Vagina (tissue), 2 donors: ENCODE data around the gene ABTB1. TPM values are rescaled to one million over a fixed set of nuclear protein-coding genes. Genes with fewer than 3 reads are reported as not detected.

Experiments
- DNase-seq, 2 donors: peaks; one replicate each; pipeline ENCODE4 v3.0.0-alpha.2; 2017; ENCODE audit errors: extremely low spot score in 2 of 2
- H3K27ac ChIP-seq: fragments of 200-600 bp; sonication (generic); one replicate; pipeline ENCODE4 v1.5.1; 2019
- H3K27me3 ChIP-seq: fragments of 200-600 bp; sonication (generic); one replicate; pipeline ENCODE4 v1.5.1; 2019
- H3K36me3 ChIP-seq, 2 donors: fragments of 200-600 bp; sonication (generic); one replicate each; pipeline ENCODE4 v1.5.1; 2017 to 2019
- H3K4me1 ChIP-seq: fragments of 200-600 bp; sonication (generic); one replicate; pipeline ENCODE4 v1.5.1; 2019
- H3K4me3 ChIP-seq, 2 donors: fragments of 200-600 bp; sonication (generic); 1 replicate in 1 of 2; 2 replicates in 1 of 2; pipeline ENCODE4 v1.5.1; 2016 to 2019
- H3K9me3 ChIP-seq: fragments of 200-600 bp; sonication (generic); one replicate; pipeline ENCODE4 v1.5.1; 2019
- CTCF ChIP-seq, 3 experiments: fragments of 450-650 bp in 2 of 3; fragments of 200-600 bp in 1 of 3; sonication (generic) in 1 of 3; IDR thresholded peaks; one replicate each; pipeline ENCODE4 v1.5.1; 2017 to 2019; ENCODE audit warnings: antibody characterized with exemption in 3 of 3, mild to moderate bottlenecking in 2 of 3, moderate library complexity in 2 of 3
- POLR2A ChIP-seq, 2 donors: fragments of 450-650 bp; IDR thresholded peaks; one replicate each; pipeline ENCODE4 v1.6.1; 2017; ENCODE audit warnings: antibody characterized with exemption in 2 of 2, mild to moderate bottlenecking in 2 of 2, moderate library complexity in 2 of 2
- POLR2AphosphoS5 ChIP-seq, 2 donors: sonication (generic); formaldehyde crosslinking; IDR thresholded peaks; one replicate each; pipeline ENCODE4 v1.9.0; 2017; ENCODE audit warnings: antibody characterized with exemption in 2 of 2, mild to moderate bottlenecking in 2 of 2, low read depth in 1 of 2; ENCODE audit not compliant: insufficient read depth in 1 of 2
- intact Hi-C: fragments of 100-400 bp; cut with DNase I; formaldehyde crosslinking; loops from one replicate; pipeline ENCODE4 v1.15.1; 2023
- total RNA-seq: library from RNA; depleted of rRNA; stranded (reverse); fragments of >200 nt; gene quantifications from one replicate; pipeline ENCODE4 v1.2.3, GENCODE V29; 2016

Gene ABTB1
- total RNA-seq, 1 donor from 2014 or later: 59.7 TPM

GRCh38 chr3:127722091-127722784, 49.5 kb downstream of the ABTB1 start:
- intact Hi-C loops: no loop called here
- no peak for DNase-seq
- Histone ChIP-seq H3K27ac (no peak overlapping the region), H3K4me3 (no peak overlapping the region), H3K9me3 (no peaks in the 10 kb centered on the region), H3K27me3 (no peaks in the 10 kb centered on the region), H3K36me3 (peaks cover 0 to 2% of the 10 kb centered on the region in 2 donors), H3K4me1 (no peaks in the 10 kb centered on the region)
- TF ChIP-seq POLR2AphosphoS5 (IDR thresholded peaks at IDR 0.05; ENCODE audit: insufficient read depth in 1 of 2, low read depth in 1 of 2) (no peak), POLR2A (IDR thresholded peaks at IDR 0.05) (no peak), CTCF (IDR thresholded peaks at IDR 0.05) (no peak)

DNA sequence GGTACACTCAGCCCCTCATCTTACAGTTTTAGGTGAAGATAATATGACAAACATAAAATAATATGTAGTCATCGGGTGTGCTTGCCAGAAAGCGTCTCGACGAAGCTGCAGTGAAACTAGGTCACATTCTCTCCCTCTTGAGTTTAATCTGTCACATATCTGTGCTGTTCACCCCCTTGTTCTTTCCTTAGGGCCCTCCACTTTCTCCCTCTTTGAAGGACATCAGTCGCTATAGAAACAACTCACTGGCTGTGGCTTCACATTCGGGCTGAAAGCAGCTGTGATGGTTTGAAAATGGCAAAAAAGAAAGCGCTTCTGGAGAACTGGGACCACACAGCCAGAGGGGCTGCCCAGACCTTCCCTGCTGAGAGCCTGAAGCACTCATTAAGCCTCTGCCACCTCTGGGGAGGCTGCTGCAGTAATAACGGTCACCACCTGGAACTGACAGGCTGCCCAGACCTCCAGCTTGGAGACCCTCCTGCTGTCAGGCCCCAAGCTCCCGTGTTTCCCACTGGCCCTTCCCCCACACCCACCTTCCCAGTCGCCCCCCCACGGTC, 50.3 kb downstream of the ABTB1 start:
- peaks cover 0 to 2% of the 10 kb centered on the region in 2 donors for H3K36me3 ChIP-seq
- DNase-seq: no peak
- intact Hi-C loops: no loop called here
- no peaks in the 10 kb centered on the region for H3K9me3 ChIP-seq
- H3K27ac ChIP-seq: no peak overlapping the region
- no peaks in the 10 kb centered on the region for H3K27me3 ChIP-seq
- TF ChIP-seq CTCF (IDR thresholded peaks at IDR 0.05) (no peak), POLR2A (IDR thresholded peaks at IDR 0.05) (no peak), POLR2AphosphoS5 (IDR thresholded peaks at IDR 0.05; ENCODE audit: insufficient read depth in 1 of 2, low read depth in 1 of 2) (no peak)
- H3K4me3 ChIP-seq: no peak overlapping the region
- H3K4me1 ChIP-seq: no peaks in the 10 kb centered on the region

DNA sequence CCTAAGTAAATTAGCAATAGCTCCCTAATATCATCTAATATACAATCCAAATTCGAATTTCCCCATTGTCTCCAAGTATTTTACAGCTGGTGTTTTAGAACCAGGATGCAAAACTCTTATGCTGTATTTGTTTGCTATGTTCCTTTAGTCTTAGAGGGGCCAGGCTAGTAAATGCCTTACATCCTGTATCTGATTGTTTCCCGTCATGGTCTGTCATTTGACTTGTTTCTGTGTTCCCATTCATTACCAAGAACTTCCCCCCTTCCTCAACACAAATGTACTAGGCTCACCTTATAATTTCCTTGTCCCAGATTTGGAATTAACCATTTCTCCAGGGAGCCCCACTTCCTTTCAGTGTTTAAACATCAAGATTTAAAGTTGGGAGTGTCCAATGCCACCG, 54.1 kb downstream of the ABTB1 start:
- Histone ChIP-seq H3K4me3 (no peak overlapping the region), H3K4me1 (no peaks in the 10 kb centered on the region), H3K27me3 (no peaks in the 10 kb centered on the region), H3K9me3 (no peaks in the 10 kb centered on the region), H3K36me3 (no peaks in the 10 kb centered on the region), H3K27ac (no peak overlapping the region)
- intact Hi-C loops: no loop called here
- no peak for DNase-seq
- no peak for TF ChIP-seq POLR2AphosphoS5 (IDR thresholded peaks at IDR 0.05; ENCODE audit: insufficient read depth in 1 of 2, low read depth in 1 of 2)
- no peak for TF ChIP-seq CTCF (IDR thresholded peaks at IDR 0.05)
- TF ChIP-seq POLR2A (IDR thresholded peaks at IDR 0.05): no peak

- intact Hi-C loops: no loop called here
- DNase-seq: no peak
- no peaks in the 10 kb centered on the region for H3K9me3 ChIP-seq
Observed at GRCh38 chr3:127728417-127729015, 55.8 kb downstream of the ABTB1 start.

More at GRCh38 chr3:127728417-127729015, 55.8 kb downstream of the ABTB1 start:
- Histone ChIP-seq H3K4me1 (no peaks in the 10 kb centered on the region), H3K27ac (no peak overlapping the region), H3K4me3 (no peak overlapping the region), H3K36me3 (no peaks in the 10 kb centered on the region), H3K27me3 (no peaks in the 10 kb centered on the region)
- TF ChIP-seq POLR2AphosphoS5 (IDR thresholded peaks at IDR 0.05; ENCODE audit: insufficient read depth in 1 of 2, low read depth in 1 of 2): no peak
- no peak for TF ChIP-seq CTCF (IDR thresholded peaks at IDR 0.05)
- no peak for TF ChIP-seq POLR2A (IDR thresholded peaks at IDR 0.05)
